ENCODE results near the gene OR51Q1.

The OR51Q1 gene

GRCh38 chr11:5421811-5422210, at the start of gene OR51Q1:
TSS of gene OR51Q1 (plus strand) at chr11:5422111. CDS start at chr11:5422201, 90 bp downstream.
- DNase-seq (ENCODE audit: low read depth): no peak

- DNase-seq (ENCODE audit: low read depth): no peak
Measured at GRCh38 chr11:5380740-5381342, 41.1 kb upstream of the OR51Q1 start.

- no peak for DNase-seq (ENCODE audit: low read depth)
Measured at GRCh38 chr11:5383576-5383975, 38.3 kb upstream of the OR51Q1 start, which contains the start of gene OR51M1. TSS of gene OR51M1 (plus strand) at chr11:5383812. CDS start at chr11:5389399, 5,587 bp downstream.

- no peak for DNase-seq (ENCODE audit: low read depth)
Measured at GRCh38 chr11:5384335-5384734, 37.6 kb upstream of the OR51Q1 start.

- no peak for DNase-seq (ENCODE audit: low read depth)
Measured at GRCh38 chr11:5390210-5390609, 31.7 kb upstream of the OR51Q1 start.

- no peak for DNase-seq (ENCODE audit: low read depth)
Measured at GRCh38 chr11:5394091-5394490, 27.8 kb upstream of the OR51Q1 start.

- DNase-seq (ENCODE audit: low read depth): no peak
Measured at GRCh38 chr11:5398936-5399335, 23.0 kb upstream of the OR51Q1 start.

- no peak for DNase-seq (ENCODE audit: low read depth)
Measured at GRCh38 chr11:5405173-5405572, 16.7 kb upstream of the OR51Q1 start.

- DNase-seq (ENCODE audit: low read depth): no peak
Measured at GRCh38 chr11:5420993-5421392, 918 bp upstream of the OR51Q1 start.

- DNase-seq (ENCODE audit: low read depth): no peak
Measured at GRCh38 chr11:5423131-5423530, 1.2 kb downstream of the OR51Q1 start.

GRCh38 chr11:5441414-5441813, 19.5 kb downstream of the OR51Q1 start, which contains the start of gene OR51I1:
TSS of gene OR51I1 (minus strand) at chr11:5441514. CDS start at chr11:5441514, 0 bp downstream.
- DNase-seq (ENCODE audit: low read depth): no peak

- no peak for DNase-seq (ENCODE audit: low read depth)
Measured at GRCh38 chr11:5443835-5444393, 22.0 kb downstream of the OR51Q1 start.

- DNase-seq (ENCODE audit: low read depth): no peak
Measured at GRCh38 chr11:5449023-5449422, 27.1 kb downstream of the OR51Q1 start, which contains the start of gene OR51I2. TSS of gene OR51I2 (plus strand) at chr11:5449323. CDS start at chr11:5453489, 4,166 bp downstream.

- DNase-seq (ENCODE audit: low read depth): no peak
Measured at GRCh38 chr11:5449432-5449831, 27.5 kb downstream of the OR51Q1 start.

GRCh38 chr11:5460983-5461621, 39.2 kb downstream of the OR51Q1 start:
- DNase-seq (ENCODE audit: low read depth): no peak

- DNase-seq (ENCODE audit: low read depth): no peak
Measured at GRCh38 chr11:5467527-5467926, 45.6 kb downstream of the OR51Q1 start.
